ENCODE measurements around the gene XXYLT1.

The XXYLT1 gene

GRCh38 chr3:195043607-195044339 lies 227.2 kb downstream of the XXYLT1 start:
- no peak for TF ChIP-seq CTCF (IDR thresholded peaks at IDR 0.05; ENCODE audit: insufficient read depth, low read length, poor library complexity, severe bottlenecking)
- Histone ChIP-seq H3K27me3 (replicated peaks; ENCODE audit: control insufficient read depth, insufficient read depth, low read length) (no peaks in the 10 kb centered on the region; the same call in none of the 2 replicates), H3K36me3 (ENCODE audit: control insufficient read depth, insufficient read depth, low read length) (no peaks in the 10 kb centered on the region), H3K4me3 (replicated peaks; ENCODE audit: low read depth, low read length) (no peak overlapping the region)
- DNase-seq (ENCODE audit: extremely low read depth, insufficient read length), result no peak

- Histone ChIP-seq H3K27me3 (replicated peaks; ENCODE audit: control insufficient read depth, insufficient read depth, low read length) (no peaks in the 10 kb centered on the region; the same call in 1 of the 2 replicates), H3K36me3 (ENCODE audit: control insufficient read depth, insufficient read depth, low read length) (no peaks in the 10 kb centered on the region), H3K4me3 (replicated peaks; ENCODE audit: low read depth, low read length) (no peak overlapping the region)
- no peak for TF ChIP-seq CTCF (IDR thresholded peaks at IDR 0.05; ENCODE audit: insufficient read depth, low read length, poor library complexity, severe bottlenecking)
- DNase-seq (ENCODE audit: extremely low read depth, insufficient read length), result no peak
These were observed 228.0 kb downstream of the XXYLT1 start for GRCh38 chr3:195042743-195043606.

- no peaks in the 10 kb centered on the region for H3K36me3 ChIP-seq (ENCODE audit: control insufficient read depth, insufficient read depth, low read length)
- no peak overlapping the region for H3K4me3 ChIP-seq (replicated peaks; ENCODE audit: low read depth, low read length)
- no peak for DNase-seq (ENCODE audit: extremely low read depth, insufficient read length)
- TF ChIP-seq CTCF (IDR thresholded peaks at IDR 0.05; ENCODE audit: insufficient read depth, low read length, poor library complexity, severe bottlenecking), result no peak
- H3K27me3 ChIP-seq (replicated peaks; ENCODE audit: control insufficient read depth, insufficient read depth, low read length), result no peaks in the 10 kb centered on the region; the same call in 1 of the 2 replicates
These were observed 228.9 kb downstream of the XXYLT1 start for GRCh38 chr3:195041871-195042742.

GRCh38 chr3:195040773-195041520 lies 230.0 kb downstream of the XXYLT1 start:
- no peak for TF ChIP-seq CTCF (IDR thresholded peaks at IDR 0.05; ENCODE audit: insufficient read depth, low read length, poor library complexity, severe bottlenecking)
- no peaks in the 10 kb centered on the region for H3K36me3 ChIP-seq (ENCODE audit: control insufficient read depth, insufficient read depth, low read length)
- no peaks in the 10 kb centered on the region for H3K27me3 ChIP-seq (replicated peaks; ENCODE audit: control insufficient read depth, insufficient read depth, low read length)
- DNase-seq (ENCODE audit: extremely low read depth, insufficient read length), result no peak
- H3K4me3 ChIP-seq (replicated peaks; ENCODE audit: low read depth, low read length), result no peak overlapping the region

- no peak for DNase-seq (ENCODE audit: extremely low read depth, insufficient read length)
These were observed 230.9 kb downstream of the XXYLT1 start for GRCh38 chr3:195040094-195040493.

More at GRCh38 chr3:195040094-195040493, 230.9 kb downstream of the XXYLT1 start:
- Histone ChIP-seq H3K36me3 (ENCODE audit: control insufficient read depth, insufficient read depth, low read length) (no peaks in the 10 kb centered on the region), H3K4me3 (replicated peaks; ENCODE audit: low read depth, low read length) (no peak overlapping the region), H3K27me3 (replicated peaks; ENCODE audit: control insufficient read depth, insufficient read depth, low read length) (no peaks in the 10 kb centered on the region)
- no peak for TF ChIP-seq CTCF (IDR thresholded peaks at IDR 0.05; ENCODE audit: insufficient read depth, low read length, poor library complexity, severe bottlenecking)
